HG03108 (cell line): Measurements from ENCODE around the gene MORC2.

ENCODE experiments used
- ATAC-seq: cut with Tn5 transposase; IDR thresholded peaks from one replicate; pipeline ENCODE4 v1.9.1; 2021; ENCODE audit warnings: moderate library complexity; ENCODE audit not compliant: unreplicated experiment

Gene MORC2

GRCh38 chr22:30922151-30922611, 46.4 kb downstream of the MORC2 start:
- no peak for ATAC-seq

DNA sequence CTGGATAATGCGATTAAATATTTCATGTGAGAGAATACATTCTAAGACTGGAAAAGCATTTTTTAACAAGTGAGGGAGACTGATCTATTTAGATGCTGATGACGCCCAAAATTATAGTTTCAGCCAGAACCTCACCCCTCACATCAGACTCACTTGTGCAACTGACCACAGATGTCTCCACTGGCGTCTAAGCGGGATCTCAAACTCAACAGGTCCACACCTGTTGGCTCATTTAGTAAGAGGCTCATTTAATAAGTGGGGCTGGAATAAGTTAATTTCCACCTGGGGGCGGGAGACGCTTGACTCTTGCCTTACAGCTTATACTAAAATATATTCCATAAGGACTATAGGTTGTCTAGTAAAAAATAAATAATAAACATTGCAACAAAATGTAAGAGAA, 47.5 kb downstream of the MORC2 start:
- no peak for ATAC-seq

GRCh38 chr22:30920407-30920806, 48.2 kb downstream of the MORC2 start:
- ATAC-seq = no peak

- no peak for ATAC-seq
These were observed 48.6 kb downstream of the MORC2 start for GRCh38 chr22:30919973-30920372.

DNA sequence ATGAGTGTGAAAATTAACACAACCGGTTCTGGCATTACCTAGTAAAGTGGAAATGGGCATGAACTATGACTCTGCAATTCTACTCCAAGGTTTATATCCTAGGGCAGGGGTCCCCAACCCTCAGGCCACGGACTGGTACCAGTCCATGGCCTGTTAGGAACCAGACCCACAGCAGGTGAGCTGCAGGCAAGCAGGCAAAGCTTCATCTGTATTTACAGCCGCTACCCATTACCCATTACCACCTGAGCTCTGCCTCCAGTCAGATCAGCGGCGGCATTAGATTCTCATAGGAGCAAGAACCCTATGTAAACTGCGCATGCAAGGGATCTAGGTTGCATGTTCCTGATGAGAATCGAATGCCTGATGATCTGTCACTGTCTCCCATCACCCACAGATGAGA, 49.8 kb downstream of the MORC2 start:
- ATAC-seq = no peak

GRCh38 chr22:30910358-30910757, 58.2 kb downstream of the MORC2 start:
- no peak for ATAC-seq

DNA sequence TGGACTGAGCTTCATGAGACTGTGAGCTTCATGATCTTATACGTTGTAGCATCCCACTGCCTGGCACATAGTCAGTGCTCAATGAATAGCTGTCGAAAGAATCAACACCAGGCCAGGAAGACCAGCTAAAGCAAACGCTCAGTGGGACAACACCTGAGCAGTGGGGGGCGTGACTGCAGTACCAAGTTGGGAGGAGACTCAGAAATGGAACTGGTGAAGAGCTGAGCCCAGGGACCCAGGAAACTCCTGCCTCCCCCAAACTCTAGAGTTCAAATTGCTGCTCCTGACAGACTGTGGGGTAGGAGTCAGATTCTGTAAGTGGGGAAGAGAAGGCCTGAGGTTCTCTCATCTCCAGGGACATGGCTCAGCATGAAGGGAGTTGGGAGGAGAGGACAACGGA, 59.3 kb downstream of the MORC2 start:
- no peak for ATAC-seq

- no peak for ATAC-seq
These were observed 60.5 kb downstream of the MORC2 start for GRCh38 chr22:30908051-30908461.

DNA sequence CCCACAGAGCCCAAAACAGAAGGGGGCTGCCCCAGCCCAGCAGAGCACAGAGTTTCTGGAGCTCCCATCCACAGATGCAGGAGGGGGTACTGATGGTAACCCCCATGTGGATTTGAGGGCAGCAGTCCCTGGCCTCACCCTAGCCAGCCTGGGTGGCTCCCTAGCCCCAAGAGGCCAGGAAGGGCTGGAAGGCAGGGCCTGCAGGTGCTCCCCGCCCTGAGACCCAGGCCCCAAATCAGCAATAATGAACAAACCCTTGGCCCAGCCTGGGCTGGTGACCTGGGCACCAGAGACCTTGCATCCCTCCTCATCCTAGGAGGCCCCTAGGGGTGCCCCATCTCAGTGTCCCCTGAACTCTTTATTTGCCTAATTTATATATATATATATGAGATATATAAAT, 61.6 kb downstream of the MORC2 start:
- ATAC-seq = no peak

DNA sequence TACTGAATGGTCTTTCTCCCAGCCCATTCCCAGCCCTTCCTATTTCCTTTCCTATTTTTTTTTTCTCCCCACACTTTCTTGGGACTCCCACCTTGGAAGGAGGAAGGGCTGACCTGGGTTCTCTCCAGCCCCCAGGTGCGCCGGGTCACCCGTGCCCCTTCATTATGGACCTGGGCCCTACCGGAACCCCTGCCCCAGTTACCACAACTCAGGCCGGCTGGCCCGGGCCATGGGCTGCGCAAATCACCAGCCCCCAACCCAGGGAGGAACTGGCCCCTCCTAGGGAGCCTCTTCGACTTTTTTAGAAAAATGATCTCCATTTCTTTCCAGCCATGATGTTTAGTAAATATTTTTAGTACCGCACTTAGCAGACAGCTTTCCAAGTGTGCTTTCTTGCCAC, 62.2 kb downstream of the MORC2 start:
- no peak for ATAC-seq

DNA sequence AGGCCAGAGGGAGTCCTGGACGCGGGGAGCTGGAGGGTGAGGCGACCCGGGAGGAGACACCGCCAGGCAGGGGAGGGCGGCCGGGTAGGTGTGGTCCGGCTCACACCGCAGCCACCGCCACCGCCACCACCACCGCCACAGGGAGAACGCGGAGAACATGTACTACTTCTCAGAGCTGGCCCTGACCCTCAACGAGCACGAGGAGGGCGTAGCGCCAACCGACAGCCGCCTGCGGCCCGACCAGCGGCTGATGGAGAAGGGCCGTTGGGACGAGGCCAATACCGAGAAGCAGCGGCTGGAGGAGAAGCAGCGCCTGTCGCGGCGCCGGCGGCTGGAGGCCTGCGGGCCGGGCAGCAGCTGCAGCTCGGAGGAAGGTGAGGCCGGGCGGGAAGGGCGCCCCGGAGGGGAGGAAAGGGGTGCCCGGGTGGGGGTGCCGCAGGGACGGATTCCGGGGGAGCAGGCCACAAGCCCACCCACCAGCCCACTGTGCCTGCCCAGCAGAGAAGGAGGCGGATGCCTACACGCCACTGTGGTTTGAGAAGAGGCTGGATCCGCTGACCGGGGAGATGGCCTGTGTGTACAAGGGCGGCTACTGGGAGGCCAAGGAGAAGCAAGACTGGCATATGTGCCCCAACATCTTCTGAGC, 62.8 kb downstream of the MORC2 start:
- no peak for ATAC-seq

DNA sequence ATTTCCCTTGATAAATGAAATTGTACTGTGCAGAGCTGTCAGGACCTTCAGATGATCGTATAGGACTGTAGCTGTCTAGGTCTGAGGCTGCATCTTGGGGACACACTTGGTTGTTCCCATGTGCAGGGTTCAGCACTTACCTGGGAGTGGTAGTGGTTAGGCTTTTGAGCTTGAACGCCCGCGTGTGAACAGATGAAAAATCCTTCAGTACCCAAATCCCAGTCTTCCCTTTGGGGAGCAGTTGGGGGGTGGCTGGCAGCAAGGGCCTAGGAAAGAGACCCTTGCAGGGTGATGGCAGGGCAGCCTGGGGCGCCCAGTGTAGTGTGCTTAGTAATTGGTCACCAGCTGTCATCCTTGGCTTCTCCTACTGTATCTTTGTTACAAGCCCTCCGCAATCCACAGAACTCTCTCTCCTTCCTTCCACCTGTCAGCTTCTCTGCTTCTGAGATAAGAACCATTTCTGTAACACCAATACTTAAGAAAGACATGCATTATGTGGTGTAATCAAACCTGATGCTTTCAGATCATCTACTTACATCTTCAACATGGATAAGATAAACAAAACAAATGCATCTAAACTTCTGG, 64.6 kb downstream of the MORC2 start:
- no peak for ATAC-seq

- no peak for ATAC-seq
These were observed 65.8 kb downstream of the MORC2 start for GRCh38 chr22:30902496-30903357.

DNA sequence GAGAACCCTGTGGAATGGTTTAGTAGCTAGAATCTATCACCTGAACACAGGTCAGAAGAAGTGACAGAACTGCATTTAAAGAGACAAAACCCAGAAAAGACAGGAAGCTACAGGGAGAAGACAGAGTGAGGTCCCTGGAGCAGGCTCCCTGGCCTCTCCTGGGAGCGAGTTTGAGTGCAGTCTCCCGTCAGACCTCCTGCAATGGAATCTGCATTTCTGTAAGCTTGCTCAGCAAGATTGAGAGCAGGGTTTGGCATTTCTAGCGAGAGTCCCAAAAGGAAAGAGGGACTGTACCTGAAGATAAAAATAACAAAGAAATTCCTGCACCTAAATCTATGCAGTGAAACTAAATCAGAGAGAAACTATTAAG, 74.2 kb downstream of the MORC2 start:
- ATAC-seq = no peak

DNA sequence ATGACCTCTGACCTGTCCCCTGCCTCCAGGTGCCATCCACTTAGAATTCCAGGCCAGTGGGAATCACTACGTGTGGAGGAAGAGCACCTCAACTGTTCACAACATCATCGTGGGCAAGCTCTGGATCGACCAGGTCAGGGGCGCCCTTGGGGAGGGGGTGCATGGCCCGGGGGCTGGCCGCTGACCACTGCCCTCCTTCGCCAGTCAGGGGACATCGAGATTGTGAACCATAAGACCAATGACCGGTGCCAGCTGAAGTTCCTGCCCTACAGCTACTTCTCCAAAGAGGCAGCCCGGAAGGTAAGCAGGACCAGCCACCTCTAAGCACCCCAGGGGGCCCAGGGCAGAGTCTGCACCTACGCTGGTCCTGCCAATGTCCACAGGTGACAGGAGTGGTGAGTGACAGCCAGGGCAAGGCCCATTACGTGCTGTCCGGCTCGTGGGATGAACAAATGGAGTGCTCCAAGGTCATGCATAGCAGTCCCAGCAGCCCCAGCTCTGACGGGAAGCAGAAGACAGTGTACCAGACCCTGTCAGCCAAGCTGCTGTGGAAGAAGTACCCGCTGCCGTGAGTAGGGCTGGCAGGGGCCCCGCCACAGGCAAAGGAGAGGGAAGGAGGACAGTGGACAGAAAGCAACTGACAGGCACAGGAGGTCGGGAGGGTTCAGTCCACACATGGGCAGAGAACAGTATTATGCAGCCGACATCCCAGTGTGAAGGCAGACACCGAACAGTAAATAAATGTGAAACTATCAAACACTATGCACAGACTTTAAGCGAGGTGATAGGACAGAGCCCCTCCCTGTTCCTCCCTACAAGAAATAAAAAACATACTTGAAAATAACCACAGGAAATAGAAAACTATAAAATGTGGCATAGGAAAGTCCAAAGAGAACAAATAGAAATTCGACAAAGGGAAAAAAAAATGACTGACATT, 74.9 kb downstream of the MORC2 start:
- ATAC-seq = no peak

DNA sequence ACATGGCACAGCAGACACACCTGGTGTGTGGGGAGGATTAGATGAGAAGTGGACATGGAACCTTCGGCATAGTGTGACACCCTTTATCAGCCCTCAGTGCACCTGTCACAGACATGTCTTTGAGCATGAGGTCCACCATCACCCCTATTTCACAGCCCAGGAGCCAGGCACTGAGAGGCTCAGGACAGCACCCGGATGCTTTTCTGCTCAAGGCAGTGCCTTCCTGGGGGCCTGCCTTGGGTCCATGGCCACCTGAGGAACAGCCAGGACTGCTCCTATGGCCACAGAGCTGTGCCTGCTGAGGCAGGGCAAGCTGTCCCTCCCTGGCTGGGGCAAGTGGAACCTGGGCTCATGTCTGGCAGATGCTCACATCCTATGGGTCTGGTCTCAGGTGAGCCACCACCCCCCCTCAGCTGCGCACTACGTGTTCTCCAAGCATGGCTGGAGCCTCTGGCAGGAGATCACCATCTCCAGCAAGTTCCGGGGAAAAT, 75.8 kb downstream of the MORC2 start:
- no peak for ATAC-seq

GRCh38 chr22:30892286-30892685, 76.3 kb downstream of the MORC2 start:
- no peak for ATAC-seq

DNA sequence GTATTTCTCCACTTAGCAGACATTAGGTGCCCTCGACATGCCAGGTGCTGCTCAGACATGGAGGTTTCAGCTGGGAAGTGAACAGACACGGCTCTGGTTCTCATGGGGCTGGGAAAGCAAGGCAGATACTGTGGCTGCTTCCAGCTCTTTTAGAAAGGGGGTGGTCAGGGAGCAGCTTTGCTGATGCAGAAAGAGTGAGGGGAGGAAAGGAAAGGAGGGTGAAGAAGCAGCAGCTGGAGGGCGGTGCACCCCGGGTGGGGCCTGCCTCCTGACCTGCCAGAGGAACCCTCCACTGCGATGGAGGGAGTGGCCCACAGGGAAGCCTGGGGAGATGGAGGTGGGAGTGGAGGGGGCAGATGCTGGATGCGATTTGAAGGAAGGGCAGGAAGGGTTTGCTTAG, 76.8 kb downstream of the MORC2 start:
- no peak for ATAC-seq

DNA sequence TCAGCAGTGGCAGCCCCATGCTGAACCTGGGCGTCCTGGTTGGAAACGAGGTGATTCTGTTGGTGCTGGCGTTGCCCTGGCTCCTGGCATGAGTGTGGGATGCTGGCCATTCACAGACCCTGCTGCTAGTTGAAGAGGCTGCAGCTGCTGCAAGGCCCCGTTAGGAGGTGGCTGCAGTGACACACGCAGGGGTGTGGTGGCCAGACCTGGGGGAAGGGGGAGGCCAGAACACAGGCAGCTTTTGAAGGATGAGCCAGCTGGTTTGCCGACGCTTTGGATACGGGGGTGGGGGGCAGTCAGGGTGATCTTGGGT, 77.2 kb downstream of the MORC2 start:
- ATAC-seq = no peak

DNA sequence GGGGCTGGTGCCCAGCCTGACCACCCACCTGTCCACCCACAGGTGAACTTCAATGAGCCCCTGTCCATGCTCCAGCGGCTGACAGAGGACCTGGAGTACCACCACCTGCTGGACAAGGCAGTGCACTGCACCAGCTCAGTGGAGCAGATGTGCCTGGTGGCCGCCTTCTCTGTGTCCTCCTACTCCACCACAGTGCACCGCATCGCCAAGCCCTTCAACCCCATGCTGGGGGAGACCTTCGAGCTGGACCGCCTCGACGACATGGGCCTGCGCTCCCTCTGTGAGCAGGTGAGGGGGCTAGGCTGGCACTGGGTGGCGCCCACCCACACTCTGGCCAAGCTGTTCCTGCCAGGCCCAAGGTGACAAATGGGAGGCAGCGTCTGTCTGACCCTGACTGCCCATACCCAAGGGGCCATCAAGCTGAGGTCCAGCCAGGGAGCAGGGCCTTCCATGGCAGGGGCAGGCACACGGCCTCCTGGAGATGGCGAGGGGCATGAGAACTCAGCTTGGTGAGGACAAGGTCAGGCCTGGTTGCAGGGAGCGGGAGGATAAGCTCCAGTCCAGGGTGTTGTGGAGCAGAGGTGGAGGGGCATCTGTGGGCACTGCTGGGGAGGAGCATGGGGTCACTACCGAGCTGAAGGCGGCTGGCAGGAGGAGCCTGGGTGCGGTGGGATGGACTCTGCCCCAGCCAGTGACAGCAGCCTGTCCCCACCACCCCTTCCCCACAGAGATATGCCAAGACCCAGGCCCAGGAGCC, 77.7 kb downstream of the MORC2 start:
- ATAC-seq = no peak
